Measurements from ENCODE around the gene CDKN2B.

The CDKN2B gene

GRCh38 chr9:22010866-22011625 lies 1.9 kb upstream of the CDKN2B start:
- no peak overlapping the region for H3K4me3 ChIP-seq (ENCODE audit: low read length)
- no peak for TF ChIP-seq ZNF274 (IDR thresholded peaks at IDR 0.05; ENCODE audit: low read depth, low read length)

GRCh38 chr9:22009506-22009867 lies 382 bp upstream of the CDKN2B start:
- no peak for TF ChIP-seq ZNF274 (IDR thresholded peaks at IDR 0.05; ENCODE audit: low read depth, low read length)
- peak overlapping the region; percentile 74; the same call in 1 of the 2 replicates for H3K4me3 ChIP-seq (ENCODE audit: low read length)

GRCh38 chr9:22008384-22008716 lies 755 bp downstream of the CDKN2B start:
- TF ChIP-seq ZNF274 (IDR thresholded peaks at IDR 0.05; ENCODE audit: low read depth, low read length) = no peak
- H3K4me3 ChIP-seq (ENCODE audit: low read length) = peak overlapping the region; percentile 74

- no peak for TF ChIP-seq ZNF274 (IDR thresholded peaks at IDR 0.05; ENCODE audit: low read depth, low read length)
- no peak overlapping the region; the same call in 1 of the 2 replicates for H3K4me3 ChIP-seq (ENCODE audit: low read length)
These were observed 3.2 kb downstream of the CDKN2B start for GRCh38 chr9:22005702-22006606.

GRCh38 chr9:22005021-22005701 lies 3.9 kb downstream of the CDKN2B start:
- no peak overlapping the region for H3K4me3 ChIP-seq (ENCODE audit: low read length)
- TF ChIP-seq ZNF274 (IDR thresholded peaks at IDR 0.05; ENCODE audit: low read depth, low read length) = no peak

- H3K4me3 ChIP-seq (ENCODE audit: low read length) = no peak overlapping the region
- TF ChIP-seq ZNF274 (IDR thresholded peaks at IDR 0.05; ENCODE audit: low read depth, low read length) = no peak
These were observed 7.1 kb downstream of the CDKN2B start for GRCh38 chr9:22002038-22002437.

GRCh38 chr9:21998026-21998425 lies 11.1 kb downstream of the CDKN2B start:
- H3K4me3 ChIP-seq (ENCODE audit: low read length) = no peak overlapping the region
- TF ChIP-seq ZNF274 (IDR thresholded peaks at IDR 0.05; ENCODE audit: low read depth, low read length) = no peak

- no peak overlapping the region for H3K4me3 ChIP-seq (ENCODE audit: low read length)
- TF ChIP-seq ZNF274 (IDR thresholded peaks at IDR 0.05; ENCODE audit: low read depth, low read length) = no peak
These were observed 11.6 kb downstream of the CDKN2B start for GRCh38 chr9:21997480-21997879.

- no peak for TF ChIP-seq ZNF274 (IDR thresholded peaks at IDR 0.05; ENCODE audit: low read depth, low read length)
- H3K4me3 ChIP-seq (ENCODE audit: low read length) = no peak overlapping the region
These were observed 12.2 kb downstream of the CDKN2B start for GRCh38 chr9:21996858-21997257.

GRCh38 chr9:21996438-21996837 lies 12.7 kb downstream of the CDKN2B start:
- TF ChIP-seq ZNF274 (IDR thresholded peaks at IDR 0.05; ENCODE audit: low read depth, low read length) = no peak
- H3K4me3 ChIP-seq (ENCODE audit: low read length) = no peak overlapping the region

- no peak for TF ChIP-seq ZNF274 (IDR thresholded peaks at IDR 0.05; ENCODE audit: low read depth, low read length)
- H3K4me3 ChIP-seq (ENCODE audit: low read length) = peak overlapping the region; percentile 94
These were observed 13.3 kb downstream of the CDKN2B start for GRCh38 chr9:21995666-21996398.

- TF ChIP-seq ZNF274 (IDR thresholded peaks at IDR 0.05; ENCODE audit: low read depth, low read length) = no peak
- peak overlapping the region; percentile 94 for H3K4me3 ChIP-seq (ENCODE audit: low read length)
These were observed 14.0 kb downstream of the CDKN2B start for GRCh38 chr9:21995006-21995665.

- H3K4me3 ChIP-seq (ENCODE audit: low read length) = peak within 1 kb of the TSS; percentile 94
- TF ChIP-seq ZNF274 (IDR thresholded peaks at IDR 0.05; ENCODE audit: low read depth, low read length) = no peak
These were observed 14.5 kb downstream of the CDKN2B start, which contains the start of gene CDKN2B-AS1 for GRCh38 chr9:21994556-21995005. CDKN2B-AS1 (plus strand) TSS chr9:21994791.

Data from GM08714 (cell line).